H1 (cell line): ENCODE data around the gene NMRAL1. TPM values are rescaled to one million over a fixed set of nuclear protein-coding genes. Genes with fewer than 3 reads are reported as not detected.

Source experiments
- CTCF ChIA-PET: fragments of 300-600 bp; sonication (Branson Sonifier 250); formaldehyde crosslinking; loops from one replicate; lab custom pipeline; 2021; ENCODE audit not compliant: partially characterized antibody; lab: Charles Lee
- POLR2A ChIA-PET: fragments of 300-600 bp; sonication (Branson Sonifier 250); formaldehyde crosslinking; loops from one replicate; lab custom pipeline; 2021; ENCODE audit warnings: inconsistent platforms; ENCODE audit not compliant: partially characterized antibody; lab: Charles Lee
- DNase-seq, 2 experiments: peaks; one replicate each; pipeline versions ENCODE4 v3.0.0 to v3.0.0-alpha.2; 2010 to 2022; ENCODE audit warnings: low spot score in 2 of 2, low read depth in 1 of 2, mixed read lengths in 1 of 2
- FAIRE-seq: peaks from 2 replicates; lab custom pipeline; 2011; peaks lifted over from hg19 to GRCh38; lab: Jason Lieb, UNC
- H2AFZ ChIP-seq: 2 replicates; pipeline ENCODE4 v1.8.1; 2012; ENCODE audit warnings: low read length, inconsistent platforms
- H2AK5ac ChIP-seq: 2 replicates; pipeline ENCODE4 v1.6.1; 2013; ENCODE audit warnings: low read depth, low read length
- H2BK120ac ChIP-seq: replicated peaks from 2 replicates; pipeline ENCODE3; 2013; ENCODE audit warnings: low read depth, low read length, inconsistent platforms
- H2BK12ac ChIP-seq: 2 replicates; pipeline ENCODE4 v1.6.1; 2013; ENCODE audit warnings: low read depth, low read length
- H2BK15ac ChIP-seq: 2 replicates; pipeline ENCODE4 v1.6.1; 2013; ENCODE audit warnings: low read length
- H2BK20ac ChIP-seq: 2 replicates; pipeline ENCODE4 v1.6.1; 2013; ENCODE audit warnings: low read length
- H2BK5ac ChIP-seq: 2 replicates; pipeline ENCODE4 v1.6.1; 2013; ENCODE audit warnings: low read depth, low read length
- H3K14ac ChIP-seq: 2 replicates; pipeline ENCODE4 v1.6.1; 2013; ENCODE audit warnings: inconsistent platforms; ENCODE audit not compliant: insufficient read length
- H3K18ac ChIP-seq: 2 replicates; pipeline ENCODE4 v1.6.1; 2013; ENCODE audit warnings: low read length; ENCODE audit errors: extremely low read depth
- H3K23ac ChIP-seq: 2 replicates; pipeline ENCODE4 v1.6.1; 2013; ENCODE audit warnings: inconsistent platforms; ENCODE audit not compliant: insufficient read length
- H3K23me2 ChIP-seq: 2 replicates; pipeline ENCODE4 v1.6.1; 2013; ENCODE audit warnings: low read depth, low read length
- H3K27ac ChIP-seq: 2 replicates; pipeline ENCODE4 v1.6.1; 2011; ENCODE audit warnings: low read depth, low read length, inconsistent platforms
- H3K27me3 ChIP-seq, 4 experiments: replicated peaks in 1 of 4; 1 replicate in 1 of 4; 2 replicates in 3 of 4; pipeline versions ENCODE4 v1.6.1 to v1.8.1; 2011 to 2013; ENCODE audit warnings: low read length in 3 of 4, mild to moderate bottlenecking in 3 of 4, inconsistent platforms in 2 of 4, mixed read lengths in 2 of 4, moderate library complexity in 1 of 4; ENCODE audit not compliant: control insufficient read depth in 3 of 4, insufficient read depth in 3 of 4; ENCODE audit errors: extremely low read depth in 1 of 4
- H3K36me3 ChIP-seq, 4 experiments: 2 replicates each; pipeline versions ENCODE4 v1.6.1 to v1.8.1; 2011 to 2013; ENCODE audit warnings: mild to moderate bottlenecking in 4 of 4, low read length in 3 of 4, moderate library complexity in 2 of 4, control low read depth in 1 of 4, inconsistent platforms in 1 of 4; ENCODE audit not compliant: insufficient read depth in 4 of 4, control insufficient read depth in 2 of 4
- H3K4ac ChIP-seq: replicated peaks from 2 replicates; pipeline ENCODE3; 2013; ENCODE audit warnings: low read length, low read depth, mixed read lengths, inconsistent platforms; ENCODE audit not compliant: insufficient read length
- H3K4me1 ChIP-seq, 4 experiments: replicated peaks in 1 of 4; 1 replicate in 1 of 4; 2 replicates in 3 of 4; pipeline versions ENCODE4 v1.6.1 to v1.8.1; 2011 to 2013; ENCODE audit warnings: low read length in 3 of 4, inconsistent platforms in 2 of 4, mixed read lengths in 1 of 4; ENCODE audit not compliant: insufficient read depth in 4 of 4, control insufficient read depth in 3 of 4
- H3K4me2 ChIP-seq, 2 experiments: 2 replicates each; pipeline versions ENCODE4 v1.6.1 to v1.8.1; 2011 to 2013; ENCODE audit warnings: low read depth in 2 of 2, low read length in 2 of 2, control low read depth in 1 of 2, inconsistent platforms in 1 of 2, mild to moderate bottlenecking in 1 of 2; ENCODE audit not compliant: insufficient read depth in 1 of 2
- H3K4me3 ChIP-seq, 4 experiments: fragments of 200-600, 300-600 bp in 1 of 4; sonication (generic), shearing (Covaris generic), sonication (Bioruptor Twin) in 1 of 4; 2 replicates each; pipeline versions ENCODE4 v1.5.1 to v1.8.1; 2011 to 2016; ENCODE audit warnings: low read length in 4 of 4, low read depth in 3 of 4, control low read depth in 2 of 4, inconsistent platforms in 2 of 4, mild to moderate bottlenecking in 2 of 4, mixed read lengths in 1 of 4, moderate library complexity in 1 of 4; ENCODE audit not compliant: insufficient read depth in 2 of 4; ENCODE audit errors: extremely low read depth in 1 of 4
- H3K56ac ChIP-seq: replicated peaks from 2 replicates; pipeline ENCODE3; 2013; ENCODE audit warnings: low read depth, mild to moderate bottlenecking, mixed read lengths, low read length, inconsistent platforms; ENCODE audit not compliant: insufficient read length
- H3K79me1 ChIP-seq: 2 replicates; pipeline ENCODE4 v1.6.1; 2013; ENCODE audit warnings: low read depth, low read length, control low read depth
- H3K79me2 ChIP-seq, 2 experiments: 2 replicates each; pipeline versions ENCODE4 v1.6.1 to v1.8.1; 2012 to 2013; ENCODE audit warnings: low read length in 2 of 2, mild to moderate bottlenecking in 2 of 2, inconsistent platforms in 1 of 2; ENCODE audit not compliant: insufficient read depth in 2 of 2, control insufficient read depth in 1 of 2
- H3K9ac ChIP-seq, 4 experiments: replicated peaks in 1 of 4; 1 replicate in 1 of 4; 2 replicates in 3 of 4; pipeline versions ENCODE4 v1.6.1 to v1.8.1; 2011 to 2013; ENCODE audit warnings: low read depth in 3 of 4, low read length in 3 of 4, control low read depth in 2 of 4, mild to moderate bottlenecking in 2 of 4, moderate library complexity in 2 of 4, inconsistent platforms in 1 of 4; ENCODE audit errors: extremely low read depth in 1 of 4
- H3K9me3 ChIP-seq, 2 experiments: 2 replicates each; pipeline versions ENCODE4 v1.6.1 to v1.8.1; 2012 to 2013; ENCODE audit warnings: mild to moderate bottlenecking in 2 of 2, moderate library complexity in 2 of 2, control low read depth in 1 of 2, inconsistent platforms in 1 of 2, low read depth in 1 of 2, low read length in 1 of 2, mixed read lengths in 1 of 2; ENCODE audit not compliant: insufficient read depth in 2 of 2
- H4K20me1 ChIP-seq, 2 experiments: replicated peaks in 1 of 2; 2 replicates each; pipeline versions ENCODE3 to v1.8.1; 2011 to 2013; ENCODE audit warnings: inconsistent platforms in 2 of 2, low read length in 2 of 2, mild to moderate bottlenecking in 1 of 2; ENCODE audit not compliant: insufficient read depth in 2 of 2, control insufficient read depth in 1 of 2
- H4K5ac ChIP-seq: 2 replicates; pipeline ENCODE4 v1.6.1; 2013; ENCODE audit warnings: low read length, low read depth, mixed read lengths, inconsistent platforms; ENCODE audit not compliant: insufficient read length
- H4K8ac ChIP-seq: 2 replicates; pipeline ENCODE4 v1.8.0; 2013; ENCODE audit warnings: mild to moderate bottlenecking, moderate library complexity, low read length, inconsistent platforms; ENCODE audit not compliant: insufficient read depth; ENCODE audit errors: extremely low read depth
- H4K91ac ChIP-seq: replicated peaks from 2 replicates; pipeline ENCODE3; 2013; ENCODE audit warnings: low read length, mixed read lengths, inconsistent platforms; ENCODE audit not compliant: insufficient read length
- ATF3 ChIP-seq: IDR thresholded peaks from 2 replicates; pipeline ENCODE4 v1.6.1; 2011; ENCODE audit warnings: low read depth, mild to moderate bottlenecking, low read length; ENCODE audit not compliant: insufficient read depth
- MAX ChIP-seq: IDR thresholded peaks from 2 replicates; pipeline ENCODE4 v1.6.1; 2012; ENCODE audit warnings: inconsistent platforms
- WGBS, 2 experiments: shearing (Covaris generic) in 1 of 2; methylation state at CpG; one replicate each; pipeline versions ENCODE4 v1.1.6 to v1.1.7; 2013 to 2015; ENCODE audit warnings: low lambda C conversion rate in 2 of 2, mixed read lengths in 2 of 2, inconsistent platforms in 1 of 2, low coverage in 1 of 2, missing lambda C conversion rate in 1 of 2; ENCODE audit not compliant: insufficient replicate concordance in 2 of 2, insufficient coverage in 1 of 2, insufficient read length in 1 of 2; ENCODE audit errors: extremely low coverage in 1 of 2, missing lambda C conversion rate in 1 of 2; 5-methylcytosine and 5-hydroxymethylcytosine counted together
- polyA plus RNA-seq, 7 experiments: library from polyadenylated mRNA; depleted of rRNA in 3 of 7; stranded (reverse) in 5 of 7; unstranded in 2 of 7; fragments of >200 nt in 5 of 7; fragments of 200-250 nt in 2 of 7; gene quantifications; 1 replicate in 5 of 7; 2 replicates in 1 of 7; 4 replicates in 1 of 7; pipeline versions ENCODE4 v1.2.1 to v1.2.3, GENCODE V29; 2011 to 2013; ENCODE audit warnings: missing spikeins in 2 of 7, mixed read lengths in 2 of 7
- total RNA-seq: library from RNA; stranded (reverse); fragmentation: NEBNext Ultra II Directional; extraction: Animal tissue kit (Norgen Biotek cat#: 25700); gene quantifications from 2 replicates; pipeline ENCODE4 v1.2.1, GENCODE V29; 2021

NMRAL1 gene
- total and polyA plus RNA-seq, 2 of the 8 experiments (the other 6 are each of a cell fraction or from before 2014, with no cell fraction given): 66.8 to 143 TPM

- Histone ChIP-seq H4K5ac (no peak overlapping the region), H3K79me2 (peaks cover 3 to 8% of the 10 kb centered on the region in 2 experiments; a peak in 1 of 4 replicates), H3K23ac (no peak overlapping the region), H3K4me2 (peak overlapping the region in 1 of 2 experiments; percentile 10; a peak in 1 of 4 replicates), H4K91ac (peak overlapping the region; percentile 57), H3K36me3 (no peaks in the 10 kb centered on the region), H2BK5ac (peak overlapping the region; percentile 37; the same call in 1 of the 2 replicates), H2BK20ac (peak overlapping the region; percentile 52; the same call in 1 of the 2 replicates), H4K8ac (no peak overlapping the region; the same call in 1 of the 2 replicates), H4K20me1 (peaks cover 4 to 11% of the 10 kb centered on the region in 2 experiments)
- POLR2A ChIA-PET: interaction anchor here (0.7 to 1.9 kb wide), 9 partner anchors 13 to 94 kb away, joined by 3 to 6 read pairs (median 3); partner anchors contain the start of gene CDIP1
- TF ChIP-seq ATF3: no peak
- TF ChIP-seq MAX: 0 out of 2 replicates have a peak, but pooled peaks have one; percentile 37
- TF ChIP-seq, all 59 proteins: peak for 1
- peak in 1 of 2 experiments; percentile 62 for DNase-seq
- Histone ChIP-seq H3K27ac (peak overlapping the region; percentile 13; the same call in 1 of the 2 replicates), H2AFZ (no peak overlapping the region), H3K56ac (no peak overlapping the region), H3K9ac (no peak overlapping the region; a peak in 2 of 7 replicates), H3K4ac (no peak overlapping the region), H3K23me2 (no peaks in the 10 kb centered on the region), H3K79me1 (peaks cover 5% of the 10 kb centered on the region), H2BK12ac (peak overlapping the region; percentile 77; the same call in 1 of the 2 replicates), H2BK120ac (no peak overlapping the region), H3K4me3 (no peak overlapping the region), H3K9me3 (no peaks in the 10 kb centered on the region), H3K14ac (no peak overlapping the region), H2BK15ac (peak overlapping the region; percentile 95; the same call in 1 of the 2 replicates), H3K4me1 (peaks cover 0 to 21% (median 16%) of the 10 kb centered on the region in 4 experiments; a peak in 6 of 7 replicates), H3K27me3 (no peaks in the 10 kb centered on the region), H3K18ac (peak overlapping the region; percentile 17; the same call in 1 of the 2 replicates), H2AK5ac (peak overlapping the region; percentile 47; the same call in 1 of the 2 replicates)
- CTCF ChIA-PET: interaction anchor here (1.1 to 35.4 kb wide), 6 partner anchors 13 to 102 kb away, joined by 3 to 968 read pairs (median 23); partner anchors contain the start of genes C16orf96, CDIP1 and MGRN1
- FAIRE-seq: no peak
- 73% methylated on average over 8 of the region's 8 CpGs; no CpG with 5 or more reads in 1 of the 2 experiments for WGBS, 2 experiments
Measured at GRCh38 chr16:4522051-4522581, 47.7 kb upstream of the NMRAL1 start.
